ENCODE measurements around the gene NUTM2A.
"Not testable (repeated sequence)": the region's sequence is repeated elsewhere in the genome, so short reads cannot be mapped to it uniquely, and the experiment has no call there.

The NUTM2A gene

GRCh38 chr10:87225148-87225547, at the start of gene NUTM2A:
Gene NUTM2A, plus strand, starts transcription at chr10:87225448. Its CDS starts 383 bp downstream, at chr10:87225831.
- not testable (repeated sequence) for DNase-seq (ENCODE audit: low spot score)

DNA sequence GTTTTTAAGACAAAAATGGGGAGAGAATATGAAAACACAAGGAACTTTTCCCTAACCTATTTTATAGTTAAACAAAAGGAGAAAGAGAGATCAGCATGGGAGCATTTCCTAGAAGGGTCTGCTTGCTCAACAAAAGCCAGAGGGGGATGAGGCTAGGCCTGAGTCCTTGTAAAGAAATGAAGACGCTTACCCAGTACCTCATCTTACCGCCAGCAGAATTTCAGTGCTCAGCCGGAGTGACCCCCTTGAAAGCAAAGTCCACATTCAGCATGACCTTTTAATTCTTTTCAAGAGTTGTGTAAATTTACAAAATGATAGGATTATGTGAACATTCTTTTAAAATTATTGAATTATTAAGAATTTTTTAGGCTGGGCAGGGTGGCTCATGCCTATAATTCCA, 47.7 kb upstream of the NUTM2A start:
- DNase-seq (ENCODE audit: low spot score) = not testable (repeated sequence)

GRCh38 chr10:87184421-87184820, 40.8 kb upstream of the NUTM2A start:
- not testable (repeated sequence) for DNase-seq (ENCODE audit: low spot score)

DNA sequence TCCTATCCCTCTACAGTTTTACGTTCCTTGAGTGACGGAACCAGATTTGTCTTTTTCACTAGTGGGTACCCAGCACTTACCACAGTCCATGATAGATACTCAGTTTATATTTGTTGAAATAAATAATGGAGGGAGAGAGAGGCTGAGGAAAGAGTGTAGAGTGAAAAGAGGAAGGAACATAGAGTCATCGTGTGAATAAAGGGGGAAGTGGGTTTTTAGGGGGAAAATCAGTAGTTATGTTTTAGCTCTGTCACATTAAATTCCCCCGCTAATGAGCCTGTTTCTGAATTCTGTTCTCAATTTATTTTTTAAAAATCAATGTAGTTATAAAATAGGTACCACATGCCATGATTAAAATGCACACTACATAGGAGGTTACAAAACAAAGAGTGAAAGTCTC, 39.2 kb upstream of the NUTM2A start:
- DNase-seq (ENCODE audit: low spot score) = not testable (repeated sequence)

GRCh38 chr10:87187573-87187972, 37.7 kb upstream of the NUTM2A start:
- DNase-seq (ENCODE audit: low spot score) = not testable (repeated sequence)

DNA sequence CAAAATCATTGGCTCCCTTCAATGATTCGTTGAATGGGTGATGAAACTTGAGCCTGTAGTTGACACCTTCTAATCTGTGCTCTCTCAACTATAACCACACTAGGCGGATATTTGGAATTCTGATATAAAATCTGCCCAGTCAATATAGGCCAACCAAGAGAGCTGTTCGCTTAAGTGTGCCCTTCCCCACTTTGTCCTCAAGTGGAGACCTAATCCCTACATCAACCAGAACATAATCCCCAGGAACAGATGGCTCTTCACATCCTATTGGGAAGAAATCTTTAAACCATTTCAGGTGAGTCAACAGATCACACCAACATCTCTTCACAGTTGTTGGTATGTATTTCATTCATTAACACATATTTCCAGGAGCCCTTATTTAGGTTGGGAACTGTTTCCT, 33.4 kb upstream of the NUTM2A start:
- not testable (repeated sequence) for DNase-seq (ENCODE audit: low spot score)

DNA sequence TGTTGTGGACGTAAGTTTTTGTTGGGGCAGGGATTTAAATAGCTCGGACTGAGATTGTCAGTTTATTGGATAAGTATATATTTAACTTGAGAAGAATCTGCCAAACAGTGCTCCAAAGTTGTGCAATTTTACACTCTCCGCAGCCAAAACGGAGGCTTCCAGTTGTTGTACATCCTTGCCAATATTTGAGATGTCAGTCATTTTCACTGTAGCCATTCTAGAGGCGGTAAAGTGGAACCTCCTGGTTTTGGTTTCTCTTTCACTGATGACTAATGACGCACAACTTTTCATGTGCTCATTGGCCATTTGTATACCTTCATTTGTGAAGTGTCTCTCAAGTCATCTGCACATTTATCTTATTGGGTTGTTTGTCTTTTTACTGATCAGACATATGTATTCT, 24.3 kb upstream of the NUTM2A start:
- not testable (repeated sequence) for DNase-seq (ENCODE audit: low spot score)

GRCh38 chr10:87204801-87205200, 20.4 kb upstream of the NUTM2A start:
- DNase-seq (ENCODE audit: low spot score) = not testable (repeated sequence)

DNA sequence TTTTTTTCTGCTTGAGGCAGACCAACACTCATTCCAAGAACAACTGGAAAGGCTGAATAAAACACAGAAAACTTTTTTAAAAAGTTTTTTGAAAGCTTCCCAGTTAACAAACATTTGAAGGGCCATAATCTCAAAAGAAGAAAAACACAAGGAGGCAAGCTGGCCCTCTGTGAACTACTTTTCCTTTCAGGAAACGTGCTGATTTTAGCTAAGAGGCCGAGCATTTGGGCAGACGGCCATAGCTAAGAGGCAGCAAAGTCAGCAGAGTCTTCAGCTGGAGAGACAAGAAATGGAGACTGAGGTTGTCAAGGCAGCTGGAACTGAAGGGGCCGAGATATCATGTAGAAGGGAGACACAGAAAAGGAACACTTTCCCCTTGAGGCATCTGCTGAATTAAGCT, 18.3 kb upstream of the NUTM2A start:
- DNase-seq (ENCODE audit: low spot score) = not testable (repeated sequence)

DNA sequence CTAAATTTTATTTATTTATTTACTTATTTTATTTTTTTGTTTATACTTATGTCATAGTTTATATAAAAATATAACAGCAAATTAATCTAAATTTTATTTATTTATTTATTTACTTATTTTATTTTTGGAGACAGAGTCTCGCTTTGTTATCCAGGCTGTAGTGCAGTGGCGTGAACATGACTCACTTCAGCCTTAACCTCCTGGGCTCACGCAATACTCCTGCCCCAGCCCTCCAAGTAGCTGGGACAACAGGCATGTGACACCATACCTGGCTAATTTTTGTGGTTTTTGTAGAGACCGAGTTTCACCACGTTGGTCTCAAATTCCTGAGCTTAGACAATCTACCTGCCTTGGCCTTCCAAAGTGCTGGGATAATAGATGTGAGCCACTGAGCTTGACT, 14.9 kb upstream of the NUTM2A start:
- not testable (repeated sequence) for DNase-seq (ENCODE audit: low spot score)

GRCh38 chr10:87211848-87212247, 13.4 kb upstream of the NUTM2A start:
- DNase-seq (ENCODE audit: low spot score) = not testable (repeated sequence)

- not testable (repeated sequence) for DNase-seq (ENCODE audit: low spot score)
Observed at GRCh38 chr10:87213150-87213765, 12.0 kb upstream of the NUTM2A start.

- not testable (repeated sequence) for DNase-seq (ENCODE audit: low spot score)
Observed at GRCh38 chr10:87213806-87214205, 11.4 kb upstream of the NUTM2A start.

GRCh38 chr10:87216120-87216519, 9.1 kb upstream of the NUTM2A start:
- not testable (repeated sequence) for DNase-seq (ENCODE audit: low spot score)

GRCh38 chr10:87219370-87219769, 5.9 kb upstream of the NUTM2A start:
- DNase-seq (ENCODE audit: low spot score) = not testable (repeated sequence)

- not testable (repeated sequence) for DNase-seq (ENCODE audit: low spot score)
Observed at GRCh38 chr10:87222789-87223188, 2.5 kb upstream of the NUTM2A start.

GRCh38 chr10:87228247-87228646, 3.0 kb downstream of the NUTM2A start:
- DNase-seq (ENCODE audit: low spot score) = not testable (repeated sequence)

DNA sequence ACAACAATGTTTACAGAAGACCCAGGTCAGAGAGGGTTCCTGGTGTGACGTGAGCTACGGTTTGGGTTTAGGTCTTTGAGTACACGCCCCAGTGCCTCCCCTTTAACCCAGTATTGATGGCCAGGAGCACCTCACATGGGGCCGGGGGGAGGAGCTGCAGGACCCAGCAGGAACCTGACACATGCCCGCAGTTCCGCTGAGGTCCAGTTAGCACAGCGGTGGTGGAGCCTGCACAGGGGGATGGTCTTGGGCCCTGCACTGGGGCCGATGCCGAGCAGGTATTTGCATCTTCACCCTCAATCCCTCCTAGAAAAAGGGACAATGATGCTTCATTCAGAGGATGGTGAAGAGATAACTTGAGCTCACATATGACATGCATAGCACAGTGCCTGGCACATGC, 4.0 kb downstream of the NUTM2A start:
- not testable (repeated sequence) for DNase-seq (ENCODE audit: low spot score)

GRCh38 chr10:87234854-87235253, 9.6 kb downstream of the NUTM2A start:
- not testable (repeated sequence) for DNase-seq (ENCODE audit: low spot score)

DNA sequence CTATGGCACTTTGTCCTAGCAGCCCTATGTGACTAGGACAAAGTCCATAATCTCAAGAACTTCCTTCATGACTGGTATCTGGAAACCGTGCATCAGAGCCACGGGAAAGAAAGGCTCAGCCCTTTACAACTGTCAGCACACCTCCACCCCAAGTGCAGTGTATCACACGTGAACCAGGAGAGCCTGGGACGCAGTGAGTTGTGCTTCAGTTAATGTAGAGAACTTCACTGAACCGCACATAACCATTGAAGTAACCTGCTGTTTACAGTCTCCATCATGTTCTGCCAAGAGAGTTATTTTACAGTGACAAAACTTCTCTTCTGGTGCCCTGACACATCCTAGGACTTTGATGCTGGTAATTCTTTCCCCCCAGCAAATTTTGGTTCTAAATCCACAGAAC, 12.0 kb downstream of the NUTM2A start:
- DNase-seq (ENCODE audit: low spot score) = not testable (repeated sequence)

DNA sequence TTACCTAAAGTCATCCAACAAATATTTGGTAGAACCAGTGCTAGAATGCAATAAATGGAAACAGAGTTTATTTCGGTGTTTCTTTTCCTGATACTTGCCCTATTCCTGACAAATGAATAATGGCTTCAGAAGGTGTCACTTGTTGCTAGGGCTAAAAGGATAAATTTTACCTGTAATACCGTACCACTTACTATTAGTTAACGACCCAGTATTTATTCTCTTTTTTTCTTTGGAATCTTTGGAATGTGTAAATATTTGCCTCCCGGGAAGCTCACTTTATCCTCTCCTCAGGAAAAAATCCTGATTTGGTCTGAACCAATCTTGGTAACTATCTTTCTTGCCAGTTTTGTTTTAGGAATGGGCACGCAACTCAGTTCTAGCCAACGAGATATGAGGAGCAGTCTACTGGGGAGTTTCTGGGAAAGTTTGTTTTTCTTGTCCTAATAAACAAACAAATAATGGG, 14.1 kb downstream of the NUTM2A start:
- not testable (repeated sequence) for DNase-seq (ENCODE audit: low spot score)

GRCh38 chr10:87242192-87242591, 16.9 kb downstream of the NUTM2A start:
- not testable (repeated sequence) for DNase-seq (ENCODE audit: low spot score)

- not testable (repeated sequence) for DNase-seq (ENCODE audit: low spot score)
Observed at GRCh38 chr10:87247335-87247734, 22.1 kb downstream of the NUTM2A start.

GRCh38 chr10:87248818-87249353, 23.6 kb downstream of the NUTM2A start:
- not testable (repeated sequence) for DNase-seq (ENCODE audit: low spot score)

Data from D341Med (cell line).